Heart left ventricle (tissue), 13 donors: Measurements from ENCODE around the gene STK24.

Experiments used
- CTCF ChIP-seq, 12 donors: fragments of 200-600 bp; sonication (generic) in 4 of 12; IDR thresholded peaks; one replicate each; pipeline versions ENCODE4 v1.5.0 to v1.8.0; 2018 to 2022; ENCODE audit warnings: antibody characterized with exemption in 12 of 12, mild to moderate bottlenecking in 5 of 12
- POLR2A ChIP-seq, 2 donors: fragments of 450-650 bp; IDR thresholded peaks; one replicate each; pipeline ENCODE4 v1.6.1; 2017; ENCODE audit warnings: antibody characterized with exemption in 2 of 2, mild to moderate bottlenecking in 2 of 2, moderate library complexity in 2 of 2
- donor health status: ischemic (EF 13 %, LVEDD 7.1; RV severe dilation, severe dysfunction).
- donor health status: DM: no; HTN: yes; CAD: no.
- donor health status: DM: no; HTN: no; CAD: no.
- donor health status: ischemic (EF 25% LVEDD 6.9; RV normal size, moderate dysfunction).
- donor health status: ischemic (EF 25% LVEDD 5.7; RV mildly dilated, moderate dysfunction).
- donor health status: ischemic (EF 35%, LVEDD 5.7; RV mildly dilated, moderate dysfunction).
- donor health status: nonischemic (EF 11% LVEDD 7.7; RV severe dilation, severe dysfunction).
- donor health status: DM: yes; HTN: yes; CAD: no.
- donor health status: PGD.
- donor health status: ischemic (EF 29% LVEDD 5.4; RV normal size, mild dysfunction).
- donor health status: nonischemic (EF 23%, LVEDD 6.1; RV moderate dilation, normal function).

GRCh38 chr13:98476538-98476966 is 100.4 kb downstream of the STK24 start:
- no peak for TF ChIP-seq CTCF (IDR thresholded peaks at IDR 0.05)
- no peak for TF ChIP-seq POLR2A (IDR thresholded peaks at IDR 0.05)
